Fibroblast of pulmonary artery (primary cell): ENCODE measurements around the gene DUOX2.
"Not testable (repeated sequence)": the region's sequence is repeated elsewhere in the genome, so short reads cannot be mapped to it uniquely, and the experiment has no call there.

Experiments used
- DNase-seq: peaks from one replicate; pipeline ENCODE4 v3.0.0-alpha.2; 2010; ENCODE audit warnings: low read depth
- H3K4me3 ChIP-seq: replicated peaks from 2 replicates; pipeline ENCODE4 v1.5.1; 2011; ENCODE audit warnings: low read depth, mild to moderate bottlenecking, control low read depth, low read length, moderate library complexity
- CTCF ChIP-seq: IDR thresholded peaks from 2 replicates; pipeline ENCODE4 v1.5.1; 2011; ENCODE audit warnings: mild to moderate bottlenecking, control low read depth, low read length, inconsistent platforms; ENCODE audit errors: missing control alignments

DUOX2 gene

GRCh38 chr15:45139770-45140169 is 25.8 kb upstream of the DUOX2 start:
- no peak for TF ChIP-seq CTCF
- no peak for DNase-seq
- no peak overlapping the region for H3K4me3 ChIP-seq

- DNase-seq, result no peak
- H3K4me3 ChIP-seq, result no peak overlapping the region
- no peak for TF ChIP-seq CTCF
Measured at GRCh38 chr15:45138814-45139765, 25.1 kb upstream of the DUOX2 start.

GRCh38 chr15:45137703-45138102 is 23.7 kb upstream of the DUOX2 start:
- no peak overlapping the region for H3K4me3 ChIP-seq
- no peak for DNase-seq
- no peak for TF ChIP-seq CTCF

- TF ChIP-seq CTCF, result peak; percentile 26
- H3K4me3 ChIP-seq, result no peak overlapping the region
- no peak for DNase-seq
Measured at GRCh38 chr15:45136378-45136764, 22.4 kb upstream of the DUOX2 start.

GRCh38 chr15:45135705-45136377 is 21.9 kb upstream of the DUOX2 start:
- not testable (repeated sequence) for H3K4me3 ChIP-seq, DNase-seq

- TF ChIP-seq CTCF, result no peak
- no peak for DNase-seq
- no peak overlapping the region for H3K4me3 ChIP-seq
Measured at GRCh38 chr15:45134682-45135604, 21.0 kb upstream of the DUOX2 start.

- H3K4me3 ChIP-seq, result no peak overlapping the region
- TF ChIP-seq CTCF, result no peak
- no peak for DNase-seq
Measured at GRCh38 chr15:45134046-45134445, 20.1 kb upstream of the DUOX2 start.
